K562 (cell line): ENCODE results near the gene DNAAF3. TPM values are rescaled to one million over a fixed set of nuclear protein-coding genes. Genes with fewer than 3 reads are reported as not detected.
A peak's percentile ranks its signal among the peaks of the same experiment; 100 is the strongest.

ENCODE experiments used
- BDP1 ChIP-seq: IDR thresholded peaks from 3 replicates; pipeline ENCODE4 v1.6.1; 2011; ENCODE audit not compliant: insufficient read length, insufficient read depth
- CUX1 ChIP-seq: fragments of 200-800 bp; sonication (Bioruptor generic); IDR thresholded peaks from 2 replicates; pipeline ENCODE4 v1.6.1; 2016; ENCODE audit warnings: missing genetic modification characterization, missing compliant biosample characterization
- ERF ChIP-seq: fragments of 450-650 bp; formaldehyde crosslinking; IDR thresholded peaks from 2 replicates; pipeline ENCODE4 v1.4.0; 2020; ENCODE audit warnings: mild to moderate bottlenecking, mixed read lengths
- GATA2 ChIP-seq: sonication (generic); formaldehyde crosslinking; IDR thresholded peaks from 2 replicates; pipeline ENCODE4 v1.4.0; 2020; ENCODE audit warnings: mild to moderate bottlenecking, missing genetic modification reagents
- GTF3C2 ChIP-seq: IDR thresholded peaks from 3 replicates; pipeline ENCODE4 v1.6.1; 2011; ENCODE audit warnings: borderline replicate concordance, mild to moderate bottlenecking, moderate library complexity; ENCODE audit not compliant: insufficient read length; ENCODE audit errors: extremely low read depth
- KDM2B ChIP-seq: fragments of 250-450 bp; sonication (Bioruptor Pico); IDR thresholded peaks from 2 replicates; pipeline ENCODE4 v1.8.0; 2021; ENCODE audit warnings: mild to moderate bottlenecking, moderate library complexity
- KLF13 ChIP-seq: fragments of 450-650 bp; IDR thresholded peaks from 2 replicates; pipeline ENCODE4 v1.6.1; 2016; ENCODE audit warnings: missing genetic modification characterization, low read depth, mild to moderate bottlenecking, missing compliant biosample characterization, moderate library complexity, borderline replicate concordance
- L3MBTL2 ChIP-seq: fragments of 450-650 bp; IDR thresholded peaks from 2 replicates; pipeline ENCODE4 v1.6.1; 2016; ENCODE audit warnings: mild to moderate bottlenecking, moderate library complexity
- MTA3 ChIP-seq: fragments of 450-650 bp; formaldehyde crosslinking; IDR thresholded peaks from 2 replicates; pipeline ENCODE4 v1.6.1; 2017; ENCODE audit warnings: mild to moderate bottlenecking, borderline replicate concordance
- PCBP2 ChIP-seq: fragments of 200-400 bp; formaldehyde crosslinking; IDR thresholded peaks from 2 replicates; pipeline ENCODE4 v1.6.1; 2018; ENCODE audit warnings: low read length, low read depth, mild to moderate bottlenecking, moderate library complexity; ENCODE audit not compliant: poor library complexity, severe bottlenecking
- PTRF ChIP-seq: fragments of 450-650 bp; IDR thresholded peaks from 2 replicates; pipeline ENCODE4 v1.6.1; 2016; ENCODE audit warnings: mild to moderate bottlenecking, missing genetic modification characterization, missing compliant biosample characterization
- RFX7 ChIP-seq: fragments of 250-450 bp; sonication (Bioruptor Pico); IDR thresholded peaks from 2 replicates; pipeline ENCODE4 v1.5.1; 2021; ENCODE audit warnings: mild to moderate bottlenecking
- TAF1 ChIP-seq: IDR thresholded peaks from 2 replicates; pipeline ENCODE4 v1.6.1; 2011; ENCODE audit warnings: mild to moderate bottlenecking, low read length, moderate library complexity; ENCODE audit not compliant: insufficient read depth, control insufficient read depth, severe bottlenecking; ENCODE audit errors: extremely low read depth
- ZBTB43 ChIP-seq: sonication (generic); formaldehyde crosslinking; IDR thresholded peaks from 2 replicates; pipeline ENCODE4 v1.8.0; 2023; ENCODE audit warnings: mild to moderate bottlenecking, missing genetic modification reagents
- ZNF143 ChIP-seq: sonication (generic); formaldehyde crosslinking; IDR thresholded peaks from 2 replicates; pipeline ENCODE4 v1.9.0; 2022; ENCODE audit warnings: mild to moderate bottlenecking, missing genetic modification reagents
- ZNF165 ChIP-seq: fragments of 250-450 bp; sonication (Bioruptor Pico); IDR thresholded peaks from 2 replicates; pipeline ENCODE4 v1.4.0; 2020; ENCODE audit warnings: borderline replicate concordance
- ZNF232 ChIP-seq: sonication (generic); formaldehyde crosslinking; IDR thresholded peaks from 2 replicates; pipeline ENCODE4 v1.8.0; 2022; ENCODE audit warnings: mild to moderate bottlenecking, missing genetic modification reagents
- ZNF274 ChIP-seq: IDR thresholded peaks from 2 replicates; pipeline ENCODE4 v1.6.1; 2011; ENCODE audit warnings: low read depth, mild to moderate bottlenecking, low read length, moderate library complexity, borderline replicate concordance
- polyA plus RNA-seq, 8 experiments: library from polyadenylated mRNA; depleted of rRNA in 4 of 8; stranded (reverse) in 5 of 8; unstranded in 3 of 8; fragments of >200 nt; fragmentation: Nextera tagmentation in 2 of 8; fragmentation: Illumina TruSeq in 1 of 8; extraction: Ambion mirVana in 2 of 8; extraction: Trizol in 1 of 8; gene quantifications; 2 replicates each; pipeline versions ENCODE4 v1.2.1 to v1.2.3, GENCODE V29; 2011 to 2014; ENCODE audit warnings: inconsistent platforms in 1 of 8, missing spikeins in 1 of 8
- total RNA-seq, 7 experiments: library from RNA; depleted of rRNA in 6 of 7; stranded (reverse); fragments of >200 nt in 6 of 7; fragmentation: Illumina TruSeq in 2 of 7; extraction: Trizol in 2 of 7; gene quantifications; 2 replicates each; pipeline versions ENCODE4 v1.2.1 to v1.2.3, GENCODE V29; 2011 to 2021; ENCODE audit warnings: low replicate concordance in 1 of 7

DNAAF3 gene
- total and polyA plus RNA-seq, 9 of the 15 experiments (the other 6 are each of a cell fraction or from before 2014, with no cell fraction given), result 21.6 to 61.5 (median 43.0) TPM

GRCh38 chr19:55117663-55118391 is 48.6 kb downstream of the DNAAF3 start (continued):
- TF ChIP-seq GTF3C2 (no peak), KLF13 (no peak), ZNF143 (CRISPR knock-in tag) (peak; percentile 90), PTRF (tag) (no peak), MTA3 (no peak), GATA2 (CRISPR knock-in tag) (no peak), TAF1 (peak; percentile 64), ERF (peak; percentile 33; the same call in 1 of the 2 replicates), ZNF165 (no peak), ZBTB43 (CRISPR knock-in tag) (no peak), ZNF274 (no peak), BDP1 (no peak), ZNF232 (CRISPR knock-in tag) (no peak), PCBP2 (no peak), CUX1 (CRISPR knock-in tag) (peak; percentile 38; the same call in 1 of the 2 replicates), RFX7 (CRISPR knock-in tag) (no peak), L3MBTL2 (peak; percentile 32; the same call in 1 of the 2 replicates), KDM2B (CRISPR knock-in tag) (no peak)
